Hepatocyte (in vitro differentiated cells): ENCODE data around the gene PLPPR3. TPM values are rescaled to one million over a fixed set of nuclear protein-coding genes. Genes with fewer than 3 reads are reported as not detected.

Source experiments
- DNase-seq: peaks from one replicate; pipeline ENCODE4 v3.0.0-alpha.2; 2016; ENCODE audit warnings: low spot score
- H2AFZ ChIP-seq: fragments of 200-600 bp; sonication (generic); 2 replicates; pipeline ENCODE4 v1.6.0; 2016; ENCODE audit warnings: antibody characterized with exemption, mild to moderate bottlenecking
- H3K27ac ChIP-seq: fragments of 200-600 bp; sonication (generic); 2 replicates; pipeline ENCODE4 v1.5.1; 2016; ENCODE audit warnings: mild to moderate bottlenecking
- H3K27me3 ChIP-seq: fragments of 200-600 bp; sonication (generic); 2 replicates; pipeline ENCODE4 v1.6.1; 2016
- H3K36me3 ChIP-seq: fragments of 200-600 bp; sonication (generic); replicated peaks from 2 replicates; pipeline ENCODE4 v1.5.1; 2016; ENCODE audit warnings: low read depth; ENCODE audit not compliant: insufficient read depth
- H3K4me1 ChIP-seq: fragments of 200-600 bp; sonication (generic); 2 replicates; pipeline ENCODE4 v1.5.1; 2016; ENCODE audit warnings: mild to moderate bottlenecking, moderate library complexity; ENCODE audit not compliant: insufficient read depth
- H3K4me2 ChIP-seq: fragments of 200-600 bp; sonication (generic); 2 replicates; pipeline ENCODE4 v1.6.0; 2016
- H3K4me3 ChIP-seq: fragments of 200-600 bp; sonication (generic); 2 replicates; pipeline ENCODE4 v1.5.1; 2016; ENCODE audit warnings: mild to moderate bottlenecking
- H3K79me2 ChIP-seq: fragments of 200-600 bp; sonication (generic); 2 replicates; pipeline ENCODE4 v1.6.0; 2017; ENCODE audit warnings: mild to moderate bottlenecking
- H3K9me2 ChIP-seq: fragments of 200-600 bp; sonication (generic); replicated peaks from 2 replicates; pipeline ENCODE4 v1.6.0; 2017; ENCODE audit warnings: mild to moderate bottlenecking; ENCODE audit not compliant: insufficient read depth
- H3K9me3 ChIP-seq: fragments of 200-600 bp; sonication (generic); 2 replicates; pipeline ENCODE4 v1.5.1; 2016; ENCODE audit warnings: low read depth, mild to moderate bottlenecking
- H4K20me1 ChIP-seq: fragments of 200-600 bp; sonication (generic); 2 replicates; pipeline ENCODE4 v1.6.0; 2016; ENCODE audit warnings: mild to moderate bottlenecking; ENCODE audit not compliant: insufficient read depth, poor library complexity, severe bottlenecking
- EZH2 ChIP-seq: fragments of 200-600 bp; sonication (generic); IDR thresholded peaks from 2 replicates; pipeline ENCODE4 v1.6.1; 2016; ENCODE audit warnings: antibody characterized with exemption, mild to moderate bottlenecking, borderline replicate concordance
- EZH2phosphoT487 ChIP-seq: fragments of 200-600 bp; sonication (generic); IDR thresholded peaks from one replicate; pipeline ENCODE4 v1.6.1; 2018; ENCODE audit warnings: antibody characterized with exemption, mild to moderate bottlenecking, low read depth, moderate library complexity; ENCODE audit not compliant: unreplicated experiment, severe bottlenecking
- WGBS: methylation state at CpG from one replicate; pipeline ENCODE4 v1.1.6; 2016; ENCODE audit warnings: low lambda C conversion rate; ENCODE audit errors: missing lambda C conversion rate; 5-methylcytosine and 5-hydroxymethylcytosine counted together
- polyA plus RNA-seq: library from polyadenylated mRNA; unstranded; fragments of >200 nt; fragmentation: Nextera tagmentation; extraction: Ambion mirVana; gene quantifications from 2 replicates; pipeline ENCODE4 v1.2.1, GENCODE V29; 2016
- total RNA-seq: library from RNA; depleted of rRNA; stranded (reverse); fragments of >200 nt; gene quantifications from 2 replicates; pipeline ENCODE4 v1.2.3, GENCODE V29; 2014
- TF ChIP-seq, protein P1 (sequence below): fragments of 200-600 bp; sonication (generic); IDR thresholded peaks from 2 replicates; pipeline ENCODE4 v1.5.1; 2016; ENCODE audit warnings: antibody characterized with exemption, mild to moderate bottlenecking; ENCODE audit not compliant: poor library complexity

PLPPR3 gene
- total and polyA plus RNA-seq, 2 experiments from 2014 or later = 11.1 to 11.7 TPM

DNA sequence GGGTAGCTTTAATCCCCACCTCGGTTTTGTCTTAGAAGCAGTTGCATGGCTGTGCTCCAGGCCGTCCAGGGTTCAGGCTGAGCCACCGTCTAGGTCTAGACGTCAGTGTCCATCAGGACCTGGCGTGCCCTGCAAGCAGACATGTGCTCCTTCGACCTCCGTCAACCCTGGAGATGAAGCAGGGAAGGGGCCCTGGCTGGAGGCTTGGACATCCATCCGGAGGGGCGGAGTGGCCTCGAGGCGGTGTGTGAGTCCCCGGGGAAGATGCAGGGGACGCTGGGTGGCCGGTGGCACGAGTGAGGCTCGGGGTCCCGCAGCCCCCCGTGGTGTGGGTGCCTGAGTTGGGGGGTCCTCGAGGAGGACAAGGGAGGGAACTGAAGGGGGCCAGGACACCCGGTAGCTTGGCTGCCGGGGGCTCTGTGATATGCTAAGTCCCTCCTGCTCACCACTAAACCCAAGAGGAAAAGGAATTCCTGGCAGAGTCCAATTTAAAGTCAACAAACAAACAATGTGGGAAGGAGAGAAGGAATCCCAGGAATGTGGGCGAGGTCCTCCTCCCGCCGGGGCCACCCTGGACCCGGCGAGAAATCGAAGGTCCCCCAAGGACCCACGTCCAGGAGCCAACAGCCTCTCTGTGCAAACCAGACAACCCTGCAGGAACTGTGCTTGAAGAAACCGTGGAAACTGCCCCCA is 39.4 kb downstream of the PLPPR3 start:
- H3K27ac ChIP-seq = peak overlapping the region; percentile 93
- peaks cover 31% of the 10 kb centered on the region for H3K79me2 ChIP-seq
- peak overlapping the region; percentile 59 for H2AFZ ChIP-seq

DNA sequence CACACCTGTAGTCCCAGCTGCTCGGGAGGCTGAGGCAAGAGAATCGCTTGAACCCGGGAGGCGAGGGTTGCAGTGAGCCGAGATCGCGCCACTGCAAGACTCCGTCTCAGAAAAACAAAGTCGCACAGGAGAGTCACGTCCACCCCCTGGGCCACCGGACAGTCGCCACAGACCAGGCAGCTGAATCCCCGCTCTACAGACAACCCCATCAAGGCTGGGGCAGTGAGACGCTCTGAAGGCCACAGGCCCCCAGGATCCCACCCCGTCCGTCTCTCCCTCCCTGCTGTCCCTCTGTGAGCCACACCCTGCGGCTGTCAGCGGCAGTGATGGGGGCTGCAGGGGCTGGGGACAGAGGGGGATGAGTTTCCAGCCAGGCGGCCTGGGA is 40.0 kb downstream of the PLPPR3 start:
- H3K4me3 ChIP-seq = no peak overlapping the region

More for the DNA sequence above, 39.4 kb downstream of the PLPPR3 start:
- H3K4me1 ChIP-seq = peaks cover 33% of the 10 kb centered on the region
- H4K20me1 ChIP-seq = no peaks in the 10 kb centered on the region
- peak overlapping the region; percentile 80 for H3K4me2 ChIP-seq
- no peaks in the 10 kb centered on the region for H3K9me2 ChIP-seq
- peak; percentile 68 for DNase-seq
- no peaks in the 10 kb centered on the region for H3K27me3 ChIP-seq
- H3K36me3 ChIP-seq = no peaks in the 10 kb centered on the region
- H3K4me3 ChIP-seq = peak overlapping the region; percentile 17
- no peak for TF ChIP-seq EZH2
- TF ChIP-seq, protein P1, sequence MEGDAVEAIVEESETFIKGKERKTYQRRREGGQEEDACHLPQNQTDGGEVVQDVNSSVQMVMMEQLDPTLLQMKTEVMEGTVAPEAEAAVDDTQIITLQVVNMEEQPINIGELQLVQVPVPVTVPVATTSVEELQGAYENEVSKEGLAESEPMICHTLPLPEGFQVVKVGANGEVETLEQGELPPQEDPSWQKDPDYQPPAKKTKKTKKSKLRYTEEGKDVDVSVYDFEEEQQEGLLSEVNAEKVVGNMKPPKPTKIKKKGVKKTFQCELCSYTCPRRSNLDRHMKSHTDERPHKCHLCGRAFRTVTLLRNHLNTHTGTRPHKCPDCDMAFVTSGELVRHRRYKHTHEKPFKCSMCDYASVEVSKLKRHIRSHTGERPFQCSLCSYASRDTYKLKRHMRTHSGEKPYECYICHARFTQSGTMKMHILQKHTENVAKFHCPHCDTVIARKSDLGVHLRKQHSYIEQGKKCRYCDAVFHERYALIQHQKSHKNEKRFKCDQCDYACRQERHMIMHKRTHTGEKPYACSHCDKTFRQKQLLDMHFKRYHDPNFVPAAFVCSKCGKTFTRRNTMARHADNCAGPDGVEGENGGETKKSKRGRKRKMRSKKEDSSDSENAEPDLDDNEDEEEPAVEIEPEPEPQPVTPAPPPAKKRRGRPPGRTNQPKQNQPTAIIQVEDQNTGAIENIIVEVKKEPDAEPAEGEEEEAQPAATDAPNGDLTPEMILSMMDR = no peak
- TF ChIP-seq EZH2phosphoT487 = no peak
- no peaks in the 10 kb centered on the region for H3K9me3 ChIP-seq
- 14% methylated on average over 29 of the region's 29 CpGs for WGBS

DNA sequence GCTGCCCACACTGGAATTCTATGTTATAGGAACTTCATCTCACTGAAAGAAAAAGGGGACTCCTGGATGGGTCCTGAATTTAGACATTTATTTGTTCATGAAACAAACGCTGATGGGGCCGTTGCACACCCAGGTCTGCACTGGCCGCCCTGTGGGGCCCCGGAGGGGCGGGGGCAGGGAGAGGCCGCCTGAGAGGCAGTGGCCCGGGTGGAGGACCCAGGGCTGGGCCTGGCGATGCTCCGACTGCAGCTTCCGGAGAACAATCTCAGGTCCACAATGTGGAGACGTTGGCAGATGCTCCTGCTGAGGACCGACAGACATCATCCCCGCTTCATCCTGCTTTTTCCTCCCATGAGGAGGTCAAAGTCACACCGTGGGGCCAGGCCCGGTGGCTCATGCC is 40.8 kb downstream of the PLPPR3 start:
- no peaks in the 10 kb centered on the region for H3K9me2 ChIP-seq
- H3K27me3 ChIP-seq = no peaks in the 10 kb centered on the region
- H3K4me3 ChIP-seq = no peak overlapping the region
- no peak overlapping the region for H2AFZ ChIP-seq
- peak; percentile 12 for DNase-seq
- no peaks in the 10 kb centered on the region for H3K36me3 ChIP-seq
- no peaks in the 10 kb centered on the region for H4K20me1 ChIP-seq
- no peaks in the 10 kb centered on the region for H3K9me3 ChIP-seq
- H3K4me1 ChIP-seq = peaks cover 33% of the 10 kb centered on the region
- peaks cover 31% of the 10 kb centered on the region for H3K79me2 ChIP-seq
- H3K4me2 ChIP-seq = no peak overlapping the region
- peak overlapping the region; percentile 93 for H3K27ac ChIP-seq
- WGBS = 87% methylated on average over 9 of the region's 15 CpGs
- TF ChIP-seq EZH2phosphoT487 (no peak), EZH2 (no peak)
- TF ChIP-seq, protein P1 = no peak

More for the DNA sequence above, 40.0 kb downstream of the PLPPR3 start:
- no peak for TF ChIP-seq EZH2
- TF ChIP-seq, protein P1 = no peak
- no peak for TF ChIP-seq EZH2phosphoT487
- H3K79me2 ChIP-seq = peaks cover 31% of the 10 kb centered on the region
- no peaks in the 10 kb centered on the region for H3K9me3 ChIP-seq
- H3K9me2 ChIP-seq = no peaks in the 10 kb centered on the region
- peak overlapping the region; percentile 93 for H3K27ac ChIP-seq
- H4K20me1 ChIP-seq = no peaks in the 10 kb centered on the region
- peak overlapping the region; percentile 59 for H2AFZ ChIP-seq
- peak overlapping the region; percentile 80 for H3K4me2 ChIP-seq
- peaks cover 33% of the 10 kb centered on the region for H3K4me1 ChIP-seq
- 94% methylated on average over 12 of the region's 19 CpGs for WGBS
- no peaks in the 10 kb centered on the region for H3K27me3 ChIP-seq
- DNase-seq = no peak
- H3K36me3 ChIP-seq = no peaks in the 10 kb centered on the region
